Measurements from ENCODE around the gene HIVEP3.

HIVEP3 gene

DNA sequence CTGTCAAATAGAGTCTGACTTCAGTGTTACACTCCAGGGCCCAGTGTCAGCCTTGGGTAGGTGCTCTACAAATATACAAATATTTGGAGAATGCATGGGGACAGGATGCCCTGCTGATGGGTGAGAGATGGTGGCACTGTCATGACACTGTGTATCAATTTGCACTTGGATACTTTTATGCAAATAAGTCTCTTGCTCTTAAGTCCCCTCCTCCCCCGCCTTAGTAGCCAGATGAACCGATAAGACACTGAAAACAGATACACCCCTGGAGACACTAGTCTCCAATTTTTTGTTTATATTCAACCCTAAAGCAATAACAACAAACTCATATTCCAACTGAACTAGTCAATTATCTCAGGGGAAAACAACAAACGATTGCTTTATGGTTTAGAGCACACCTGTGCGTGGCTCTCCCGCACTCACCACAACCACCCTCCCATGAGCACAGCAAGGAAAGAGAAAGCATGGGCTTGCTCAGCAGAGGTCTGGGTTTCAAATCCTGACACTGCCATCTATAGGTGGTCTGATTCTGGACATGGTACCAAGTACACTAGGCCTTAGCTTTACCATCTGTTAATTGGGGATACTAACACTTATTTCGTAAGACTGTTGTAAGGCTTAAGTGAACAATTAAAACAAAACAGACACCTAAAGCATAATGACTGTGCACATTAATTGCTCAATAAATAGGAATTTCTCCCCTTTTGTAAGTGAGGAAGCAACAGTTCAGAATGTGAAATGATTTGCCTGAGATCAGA is 50.3 kb downstream of the HIVEP3 start:
- no peak for DNase-seq

GRCh38 chr1:41866285-41866684 is 52.4 kb downstream of the HIVEP3 start:
- no peak for DNase-seq

- DNase-seq: peak; percentile 27
Observed at GRCh38 chr1:41864471-41865040, 54.2 kb downstream of the HIVEP3 start.

- DNase-seq: no peak
Observed at GRCh38 chr1:41863718-41864117, 55.0 kb downstream of the HIVEP3 start.

DNA sequence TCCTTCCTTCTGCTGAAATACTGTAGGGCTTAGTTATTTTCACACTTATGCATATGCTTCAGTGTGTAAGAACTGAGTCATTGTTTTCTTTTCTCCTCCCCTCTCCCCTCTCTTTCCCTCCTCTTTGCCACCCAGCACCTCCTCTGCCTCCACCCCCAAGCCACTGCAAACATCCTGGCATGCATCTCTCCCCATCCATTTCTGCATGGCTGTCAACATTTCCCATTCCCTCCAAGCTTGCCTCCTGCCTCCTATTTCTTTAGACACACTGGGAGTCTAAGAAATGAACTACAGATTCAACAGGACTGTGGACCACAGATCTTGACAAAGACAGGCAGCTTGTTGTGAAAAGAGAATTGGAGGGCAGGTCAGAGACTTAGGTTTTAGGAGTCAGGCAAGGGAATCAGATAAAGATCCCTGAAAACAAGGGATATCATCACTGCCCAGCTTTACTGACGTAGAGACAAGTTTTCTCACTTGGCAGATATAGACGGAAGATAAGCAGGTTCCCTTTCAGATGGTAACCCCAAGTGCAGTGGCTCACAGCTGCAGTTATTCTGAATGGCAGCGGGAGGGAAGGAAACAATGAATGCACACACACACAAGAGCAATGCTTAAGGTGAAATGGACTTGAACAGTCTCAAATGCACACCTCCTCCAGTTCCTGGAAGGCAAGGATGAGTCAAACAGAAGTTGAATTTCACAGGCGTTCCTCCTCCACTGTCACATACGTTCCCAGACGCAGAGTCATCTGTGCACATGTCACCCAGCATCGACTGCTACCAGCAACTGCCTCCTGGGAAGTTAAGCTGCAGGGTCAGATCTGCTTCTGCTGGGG is 56.1 kb downstream of the HIVEP3 start:
- DNase-seq: no peak

DNA sequence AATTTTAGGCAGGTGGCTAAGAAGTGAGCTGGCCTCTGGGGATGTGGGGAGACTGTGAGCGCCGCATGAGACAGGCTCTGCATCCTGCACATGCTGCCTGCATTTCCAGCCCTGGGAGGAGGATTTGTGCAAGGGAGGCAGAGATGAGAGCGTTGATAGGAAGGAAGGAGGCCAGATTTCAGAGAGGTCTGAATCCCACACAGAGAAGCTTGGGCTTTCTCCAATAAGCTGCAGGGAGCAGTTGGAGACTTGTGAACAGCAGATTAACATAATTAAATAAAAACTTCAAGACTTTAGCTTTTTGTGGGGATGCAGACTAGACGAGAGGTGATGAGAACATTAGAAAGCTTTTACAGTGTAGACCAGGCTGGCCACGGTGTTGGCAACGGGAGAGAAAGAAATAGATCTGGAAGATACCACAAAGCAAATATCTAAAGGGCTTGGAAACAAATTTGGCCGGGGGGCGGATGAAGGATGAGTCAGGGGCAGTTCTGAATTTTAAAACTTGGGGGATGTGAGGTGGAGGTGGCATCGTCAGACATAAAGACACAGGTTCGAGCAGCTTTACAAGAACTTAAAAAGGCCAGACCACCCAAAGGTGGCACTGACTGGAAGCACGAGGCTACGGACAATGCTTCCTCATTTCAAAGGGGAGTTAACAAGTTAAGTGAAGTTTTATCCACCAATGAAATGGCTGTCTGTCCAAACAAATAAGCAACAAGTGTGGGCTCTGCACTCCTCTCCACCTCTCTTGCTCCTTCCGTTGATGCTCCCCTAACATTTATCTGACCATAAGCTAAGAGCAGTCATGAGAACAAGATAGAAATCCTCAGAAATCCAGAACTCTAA is 57.0 kb downstream of the HIVEP3 start:
- no peak for DNase-seq

- no peak for DNase-seq
Observed at GRCh38 chr1:41860771-41861170, 58.0 kb downstream of the HIVEP3 start.

- no peak for DNase-seq
Observed at GRCh38 chr1:41860214-41860613, 58.5 kb downstream of the HIVEP3 start.

DNA sequence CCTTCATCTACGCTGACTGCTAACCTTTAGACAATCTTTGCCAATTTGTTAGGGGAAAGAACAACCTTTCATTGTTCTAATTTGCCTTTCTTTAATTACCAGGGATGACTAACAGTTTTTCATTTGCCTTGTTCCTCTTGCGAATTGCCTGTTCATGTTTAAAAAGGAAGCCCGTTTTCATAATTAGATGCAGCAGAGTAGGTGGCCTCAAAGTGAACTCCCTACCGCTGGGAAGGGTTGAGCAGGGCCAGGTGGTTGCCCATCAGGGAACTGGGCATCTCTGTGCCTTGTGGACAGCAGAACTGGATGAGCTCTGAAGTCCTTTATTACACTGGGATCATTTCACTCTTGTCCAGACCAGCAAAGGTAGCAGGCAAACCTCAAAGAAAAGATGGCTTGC is 59.0 kb downstream of the HIVEP3 start:
- no peak for DNase-seq

GRCh38 chr1:41856944-41857285 is 61.8 kb downstream of the HIVEP3 start:
- DNase-seq: no peak

DNA sequence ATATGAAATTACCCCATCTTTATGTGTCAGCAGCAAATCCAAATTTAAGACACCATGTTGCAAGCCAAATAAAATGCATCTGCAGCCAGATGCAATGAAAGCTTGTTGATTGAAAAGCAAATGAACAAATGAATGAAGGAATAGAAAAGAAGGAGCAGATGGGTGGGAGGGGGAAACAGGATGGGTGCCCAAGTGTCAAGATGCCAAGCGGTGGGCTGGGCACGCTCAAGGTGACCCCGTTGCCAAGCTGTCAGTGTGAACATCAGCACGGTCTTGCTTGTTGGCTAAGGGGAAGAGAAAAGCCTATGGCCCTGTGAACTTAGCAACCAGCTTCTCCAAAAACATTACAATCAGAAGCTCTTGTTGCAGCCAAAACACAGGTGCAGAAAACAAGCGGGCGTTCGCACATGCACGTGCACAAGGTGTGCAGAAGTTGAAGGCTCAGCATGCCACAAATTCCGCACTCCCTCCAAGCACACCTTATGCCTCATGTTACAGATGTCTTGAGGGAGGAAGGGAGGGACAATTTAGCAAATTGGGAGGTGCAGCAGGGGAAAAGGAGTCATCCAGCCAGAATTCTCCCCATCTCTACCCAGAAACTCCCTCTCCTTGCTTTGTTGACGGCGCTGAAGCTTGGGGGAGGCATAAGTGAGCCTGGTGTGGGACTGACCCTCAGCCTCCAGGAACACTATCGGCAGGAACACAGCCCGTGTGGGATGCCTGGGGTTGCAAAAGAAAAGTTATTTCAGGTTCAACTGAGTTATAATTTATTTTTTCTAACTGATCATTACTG is 62.4 kb downstream of the HIVEP3 start:
- DNase-seq: no peak

- DNase-seq: no peak
Observed at GRCh38 chr1:41855713-41856112, 63.0 kb downstream of the HIVEP3 start.

DNA sequence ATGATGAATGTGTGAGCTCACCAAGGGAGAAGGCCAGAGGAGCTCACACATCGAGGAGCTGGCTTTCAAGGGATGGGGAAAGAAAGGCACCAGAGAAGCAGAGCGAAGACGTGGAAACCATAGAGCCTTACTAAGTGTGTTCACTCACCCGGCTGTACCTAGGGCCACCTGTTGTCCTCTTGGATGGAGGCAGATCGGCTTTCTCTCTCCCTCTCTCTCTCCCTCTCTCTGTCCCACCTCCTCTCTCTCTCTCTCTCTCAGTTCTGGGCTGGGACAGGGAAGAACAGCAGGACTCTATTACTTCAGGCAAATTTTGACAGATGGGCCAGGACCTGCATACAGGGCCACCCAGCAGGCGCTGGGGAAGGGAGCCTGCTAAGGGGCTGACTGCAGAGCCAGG is 64.8 kb downstream of the HIVEP3 start:
- DNase-seq: peak; percentile 41

- no peak for DNase-seq
Observed at GRCh38 chr1:41852091-41852490, 66.6 kb downstream of the HIVEP3 start.

- no peak for DNase-seq
Observed at GRCh38 chr1:41851589-41851988, 67.1 kb downstream of the HIVEP3 start.

DNA sequence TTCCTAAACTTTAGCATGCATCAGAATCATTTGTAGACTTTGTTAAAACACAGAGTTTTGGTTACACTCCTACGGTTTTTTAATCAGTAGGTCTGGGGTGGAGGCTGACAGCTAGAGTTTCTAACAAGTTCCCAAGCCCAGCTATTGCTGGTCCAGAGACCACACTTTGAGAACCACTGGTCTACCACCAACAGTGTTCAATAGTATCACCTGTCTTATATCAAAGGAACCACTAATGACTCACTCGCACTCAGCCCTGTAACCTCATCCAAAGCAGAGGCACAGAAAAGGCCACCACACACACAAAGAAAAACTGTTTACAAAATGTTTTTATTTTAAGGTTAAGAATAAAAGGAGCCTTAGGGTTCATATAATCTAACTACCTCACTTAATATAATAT is 68.7 kb downstream of the HIVEP3 start:
- no peak for DNase-seq

DNA sequence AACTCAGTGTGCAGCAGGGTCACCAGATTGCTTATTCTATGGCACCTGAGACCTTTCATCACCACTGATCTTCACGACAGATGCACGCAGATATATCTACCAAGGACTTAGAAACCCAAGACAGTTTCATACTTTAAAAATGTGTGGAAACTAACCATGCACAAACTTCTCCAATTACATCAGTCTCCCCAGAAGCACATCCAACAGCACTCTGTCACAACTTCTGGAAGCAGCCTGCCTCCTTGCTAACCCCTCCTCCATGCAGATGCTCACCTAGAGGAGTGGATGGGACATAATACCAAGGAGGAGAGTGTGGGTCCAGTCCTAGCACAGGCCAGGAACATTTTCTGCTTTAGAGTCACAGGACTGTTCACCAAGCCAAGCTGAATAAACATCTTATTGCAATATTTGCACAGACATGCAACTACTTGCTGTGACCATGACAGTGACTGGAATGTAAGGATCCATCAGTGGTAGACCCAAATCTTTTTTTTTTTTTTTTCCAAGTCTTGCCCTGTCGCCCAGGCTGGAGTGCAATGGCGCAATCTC is 69.4 kb downstream of the HIVEP3 start:
- DNase-seq: no peak

DNA sequence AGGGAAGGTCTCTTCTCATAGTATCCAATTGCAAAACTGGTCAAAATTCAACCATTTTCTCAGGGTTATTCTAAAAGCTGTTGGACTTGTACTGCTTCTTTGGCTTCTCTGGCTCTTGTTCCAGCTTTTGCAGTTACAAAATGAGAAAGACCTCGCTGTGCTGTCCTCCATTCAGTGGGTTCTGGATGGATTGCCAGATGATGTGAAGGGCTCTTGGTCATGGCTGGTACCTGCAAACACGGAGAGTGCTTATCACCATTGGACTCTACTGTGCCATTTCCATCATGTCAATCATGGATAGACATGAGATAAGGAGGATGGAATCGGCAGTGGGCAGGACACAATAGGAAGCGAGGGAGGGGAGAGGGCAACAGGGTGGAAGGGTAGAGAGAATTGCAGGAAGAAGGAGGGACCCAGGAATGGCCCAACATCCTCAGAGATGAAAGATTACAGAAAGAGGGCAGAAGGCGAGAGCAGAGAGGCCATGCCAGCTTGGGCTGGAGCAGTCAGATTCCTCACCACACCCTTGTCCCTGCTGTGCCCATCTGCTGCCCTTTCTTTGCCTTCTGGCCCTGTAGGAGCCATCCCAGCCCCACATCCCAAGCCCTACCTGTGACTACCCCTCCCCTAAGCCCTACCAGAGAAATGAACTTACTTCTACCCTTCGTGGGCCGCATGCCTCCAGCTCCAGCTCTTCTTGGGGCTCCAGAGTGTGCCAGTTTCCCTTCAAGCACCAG is 70.3 kb downstream of the HIVEP3 start:
- peak; percentile 41 for DNase-seq

DNA sequence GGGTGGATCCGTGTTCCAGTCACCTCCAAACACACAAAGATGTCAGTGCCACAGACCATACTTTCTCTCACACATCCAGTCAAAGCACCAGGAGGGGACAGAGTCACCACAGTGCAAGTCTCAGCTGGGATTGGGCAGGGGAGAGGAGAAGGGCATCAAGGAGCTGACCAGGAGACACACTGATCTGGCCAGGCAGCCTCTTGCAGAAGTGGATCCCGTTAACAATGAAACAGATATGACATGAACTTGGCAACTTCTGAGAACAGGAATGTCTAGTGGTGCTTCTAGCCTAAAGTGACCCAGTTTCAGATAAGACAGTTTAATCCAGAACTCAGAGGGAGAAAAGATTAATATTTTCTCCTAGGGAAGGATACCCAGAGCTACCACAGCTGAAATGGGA is 71.0 kb downstream of the HIVEP3 start:
- no peak for DNase-seq

GRCh38 chr1:41846625-41847405 is 71.9 kb downstream of the HIVEP3 start:
- DNase-seq: no peak

Measured in NCI-H524 treated with DMSO at 0.1 percent for 48 hours (cell line).